SH-SY5Y (cell line): ENCODE results near the gene ACP2.

Source experiments
- GATA2 ChIP-seq: IDR thresholded peaks from 2 replicates; pipeline ENCODE4 v1.6.1; 2011; ENCODE audit warnings: mild to moderate bottlenecking, low read depth, low read length
- GATA3 ChIP-seq: IDR thresholded peaks from 2 replicates; pipeline ENCODE4 v1.6.1; 2011; ENCODE audit warnings: low read depth, mild to moderate bottlenecking, low read length, moderate library complexity

ACP2 gene

GRCh38 chr11:47259232-47259977 is 10.8 kb upstream of the ACP2 start:
- TF ChIP-seq GATA3, result no peak
- TF ChIP-seq GATA2, result no peak

- no peak for TF ChIP-seq GATA3
- no peak for TF ChIP-seq GATA2
These were observed 9.8 kb upstream of the ACP2 start for GRCh38 chr11:47258317-47258902.

- TF ChIP-seq GATA2 (no peak), GATA3 (no peak)
These were observed 9.1 kb upstream of the ACP2 start, which contains the start of gene NR1H3 for GRCh38 chr11:47257517-47258316. TSS of gene NR1H3 (plus strand) at chr11:47257996. CDS start at chr11:47259217, 1,221 bp downstream.

GRCh38 chr11:47257177-47257516 is 8.5 kb upstream of the ACP2 start:
- TF ChIP-seq GATA3 (no peak), GATA2 (no peak)

- no peak for TF ChIP-seq GATA3
- TF ChIP-seq GATA2, result no peak
These were observed 7.8 kb upstream of the ACP2 start for GRCh38 chr11:47256374-47256773.

- TF ChIP-seq GATA2 (no peak), GATA3 (no peak)
These were observed 5.8 kb upstream of the ACP2 start for GRCh38 chr11:47254386-47254785.

- TF ChIP-seq GATA2 (no peak), GATA3 (no peak)
These were observed 5.0 kb upstream of the ACP2 start for GRCh38 chr11:47253660-47254059.

GRCh38 chr11:47251751-47252150 is 3.1 kb upstream of the ACP2 start:
- TF ChIP-seq GATA2, result no peak
- no peak for TF ChIP-seq GATA3

GRCh38 chr11:47249378-47249715 is 733 bp upstream of the ACP2 start:
- TF ChIP-seq GATA2 (no peak), GATA3 (no peak)

- TF ChIP-seq GATA2, result no peak
- no peak for TF ChIP-seq GATA3
These were observed 330 bp downstream of the ACP2 start for GRCh38 chr11:47248304-47248663.

GRCh38 chr11:47247502-47247901 is 1.1 kb downstream of the ACP2 start:
- no peak for TF ChIP-seq GATA2
- TF ChIP-seq GATA3, result no peak

GRCh38 chr11:47245611-47246357 is 2.8 kb downstream of the ACP2 start:
- TF ChIP-seq GATA2 (no peak), GATA3 (no peak)

- TF ChIP-seq GATA3 (no peak), GATA2 (no peak)
These were observed 3.9 kb downstream of the ACP2 start for GRCh38 chr11:47244448-47245350.

GRCh38 chr11:47243454-47243853 is 5.2 kb downstream of the ACP2 start:
- no peak for TF ChIP-seq GATA3
- TF ChIP-seq GATA2, result no peak
